PFSK-1 (cell line): ENCODE measurements around the gene EIF4E1B.

Experiments
- FOXP2 ChIP-seq: optimal IDR thresholded peaks from 2 replicates; pipeline ENCODE3; 2011; ENCODE audit warnings: borderline replicate concordance, control low read depth, inconsistent platforms; ENCODE audit not compliant: insufficient read depth; ENCODE audit errors: extremely low read length, extremely low read depth
- POLR2AphosphoS5 ChIP-seq: IDR thresholded peaks from 2 replicates; pipeline ENCODE4 v1.6.1; 2012; ENCODE audit warnings: low read depth, mild to moderate bottlenecking, control low read depth, low read length, moderate library complexity
- SIN3A ChIP-seq: IDR thresholded peaks from 2 replicates; pipeline ENCODE4 v1.6.1; 2012; ENCODE audit warnings: mild to moderate bottlenecking, low read length, moderate library complexity, borderline replicate concordance; ENCODE audit not compliant: insufficient read depth
- TAF1 ChIP-seq: IDR thresholded peaks from 2 replicates; pipeline ENCODE4 v1.6.1; 2012; ENCODE audit warnings: low read length, control low read depth, borderline replicate concordance; ENCODE audit not compliant: insufficient read depth
- TF ChIP-seq, protein P1 (sequence below), 2 experiments: IDR thresholded peaks; 2 replicates each; pipeline versions ENCODE4 v1.6.1 to v1.8.0; 2011 to 2012; ENCODE audit warnings: low read depth in 2 of 2, low read length in 2 of 2, control low read depth in 1 of 2, inconsistent platforms in 1 of 2, mild to moderate bottlenecking in 1 of 2, moderate library complexity in 1 of 2; ENCODE audit not compliant: insufficient read depth in 1 of 2

- TF ChIP-seq, protein P1, sequence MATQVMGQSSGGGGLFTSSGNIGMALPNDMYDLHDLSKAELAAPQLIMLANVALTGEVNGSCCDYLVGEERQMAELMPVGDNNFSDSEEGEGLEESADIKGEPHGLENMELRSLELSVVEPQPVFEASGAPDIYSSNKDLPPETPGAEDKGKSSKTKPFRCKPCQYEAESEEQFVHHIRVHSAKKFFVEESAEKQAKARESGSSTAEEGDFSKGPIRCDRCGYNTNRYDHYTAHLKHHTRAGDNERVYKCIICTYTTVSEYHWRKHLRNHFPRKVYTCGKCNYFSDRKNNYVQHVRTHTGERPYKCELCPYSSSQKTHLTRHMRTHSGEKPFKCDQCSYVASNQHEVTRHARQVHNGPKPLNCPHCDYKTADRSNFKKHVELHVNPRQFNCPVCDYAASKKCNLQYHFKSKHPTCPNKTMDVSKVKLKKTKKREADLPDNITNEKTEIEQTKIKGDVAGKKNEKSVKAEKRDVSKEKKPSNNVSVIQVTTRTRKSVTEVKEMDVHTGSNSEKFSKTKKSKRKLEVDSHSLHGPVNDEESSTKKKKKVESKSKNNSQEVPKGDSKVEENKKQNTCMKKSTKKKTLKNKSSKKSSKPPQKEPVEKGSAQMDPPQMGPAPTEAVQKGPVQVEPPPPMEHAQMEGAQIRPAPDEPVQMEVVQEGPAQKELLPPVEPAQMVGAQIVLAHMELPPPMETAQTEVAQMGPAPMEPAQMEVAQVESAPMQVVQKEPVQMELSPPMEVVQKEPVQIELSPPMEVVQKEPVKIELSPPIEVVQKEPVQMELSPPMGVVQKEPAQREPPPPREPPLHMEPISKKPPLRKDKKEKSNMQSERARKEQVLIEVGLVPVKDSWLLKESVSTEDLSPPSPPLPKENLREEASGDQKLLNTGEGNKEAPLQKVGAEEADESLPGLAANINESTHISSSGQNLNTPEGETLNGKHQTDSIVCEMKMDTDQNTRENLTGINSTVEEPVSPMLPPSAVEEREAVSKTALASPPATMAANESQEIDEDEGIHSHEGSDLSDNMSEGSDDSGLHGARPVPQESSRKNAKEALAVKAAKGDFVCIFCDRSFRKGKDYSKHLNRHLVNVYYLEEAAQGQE (IDR thresholded peaks at IDR 0.05; ENCODE audit: insufficient read depth in 1 of 2, low read depth in 2 of 2, low read length in 2 of 2) = no peak
- TF ChIP-seq TAF1 = no peak
- no peak for TF ChIP-seq POLR2AphosphoS5
- TF ChIP-seq SIN3A = no peak
- no peak for TF ChIP-seq FOXP2
Measured at GRCh38 chr5:176594554-176594953, 35.9 kb upstream of the EIF4E1B start.
